ENCODE results near the gene DMXL1. TPM values are rescaled to one million over a fixed set of nuclear protein-coding genes. Genes with fewer than 3 reads are reported as not detected.

DMXL1 gene
- total and polyA plus RNA-seq, 8 donors, result 37.5 to 48.3 (median 42.4) TPM

GRCh38 chr5:119288379-119289033 lies 217.6 kb downstream of the DMXL1 start:
- intact Hi-C loops (cut with DNase I), result no loop called here
- Histone ChIP-seq H3K36me3 (no peaks in the 10 kb centered on the region), H3K4me3 (no peak overlapping the region), H3K27me3 (no peaks in the 10 kb centered on the region), H3K9me3 (no peaks in the 10 kb centered on the region), H3K27ac (no peak overlapping the region), H3K4me1 (peaks cover 13 to 93% of the 10 kb centered on the region in 2 donors)
- ATAC-seq, result no peak
- DNase-seq, result peak in 2 of 4 donors; percentile 58 to 60
- TF ChIP-seq CTCF (IDR thresholded peaks at IDR 0.05), result no peak

- no peaks in the 10 kb centered on the region for H3K36me3 ChIP-seq
- H3K4me1 ChIP-seq, result peaks cover 13 to 85% of the 10 kb centered on the region in 2 donors
- TF ChIP-seq CTCF (IDR thresholded peaks at IDR 0.05), result no peak
- no peaks in the 10 kb centered on the region for H3K9me3 ChIP-seq
- H3K27ac ChIP-seq, result peak overlapping the region in 1 of 2 donors; percentile 45
- ATAC-seq (no peak), DNase-seq (no peak)
- intact Hi-C loops (cut with DNase I), result no loop called here
- H3K27me3 ChIP-seq, result no peaks in the 10 kb centered on the region
- H3K4me3 ChIP-seq, result no peak overlapping the region
These were observed 218.7 kb downstream of the DMXL1 start for GRCh38 chr5:119289438-119290044.

GRCh38 chr5:119290161-119290569 lies 219.3 kb downstream of the DMXL1 start:
- H3K4me3 ChIP-seq, result no peak overlapping the region
- DNase-seq (no peak), ATAC-seq (peak; percentile 81)
- no peaks in the 10 kb centered on the region for H3K36me3 ChIP-seq
- peaks cover 13 to 79% of the 10 kb centered on the region in 2 donors for H3K4me1 ChIP-seq
- no peak for TF ChIP-seq CTCF (IDR thresholded peaks at IDR 0.05)
- H3K9me3 ChIP-seq, result no peaks in the 10 kb centered on the region
- intact Hi-C loops (cut with DNase I), result no loop called here
- H3K27ac ChIP-seq, result peak overlapping the region in 1 of 2 donors; percentile 45
- H3K27me3 ChIP-seq, result no peaks in the 10 kb centered on the region

- no peaks in the 10 kb centered on the region for H3K36me3 ChIP-seq
- ATAC-seq, result no peak
- TF ChIP-seq CTCF (IDR thresholded peaks at IDR 0.05), result no peak
- intact Hi-C loops (cut with DNase I), result no loop called here
- peaks cover 13 to 74% of the 10 kb centered on the region in 2 donors for H3K4me1 ChIP-seq
- no peaks in the 10 kb centered on the region for H3K27me3 ChIP-seq
- no peak overlapping the region for H3K4me3 ChIP-seq
- H3K9me3 ChIP-seq, result no peaks in the 10 kb centered on the region
- H3K27ac ChIP-seq, result peak overlapping the region in 1 of 2 donors; percentile 45
- DNase-seq, result no peak
These were observed 219.7 kb downstream of the DMXL1 start for GRCh38 chr5:119290607-119291006.

- Histone ChIP-seq H3K27me3 (no peaks in the 10 kb centered on the region), H3K9me3 (no peaks in the 10 kb centered on the region), H3K4me1 (peaks cover 13 to 70% of the 10 kb centered on the region in 2 donors), H3K4me3 (no peak overlapping the region), H3K27ac (peak overlapping the region in 1 of 2 donors; percentile 45), H3K36me3 (no peaks in the 10 kb centered on the region)
- DNase-seq (no peak), ATAC-seq (no peak)
- no peak for TF ChIP-seq CTCF (IDR thresholded peaks at IDR 0.05)
- intact Hi-C loops (cut with DNase I), result no loop called here
These were observed 220.2 kb downstream of the DMXL1 start for GRCh38 chr5:119291056-119291455.
